IMR-90 (cell line): ENCODE data around the gene C21orf58. TPM values are rescaled to one million over a fixed set of nuclear protein-coding genes. Genes with fewer than 3 reads are reported as not detected.

Source experiments
- ATAC-seq: fragments of 200-7000 bp; cut with Tn5 transposase; 2 replicates; pipeline ENCODE4 v1.9.1; 2020; ENCODE audit warnings: low read depth, mild to moderate bottlenecking, moderate library complexity
- BruUV-seq: library from RNA; stranded (reverse); fragments of 400-500 nt; replicated peaks from 2 replicates; lab custom pipeline; 2021; lab: Mats Ljungman, UMichigan
- CTCF ChIA-PET: fragments of 300-600 bp; formaldehyde crosslinking; extraction: SDS; loops from one replicate; lab custom pipeline; 2021; ENCODE audit warnings: antibody characterized with exemption; lab: Yijun Ruan, JAX
- POLR2A ChIA-PET: fragments of 300-600 bp; sonication (Branson Sonifier 250); formaldehyde crosslinking; loops from one replicate; lab custom pipeline; 2022; ENCODE audit warnings: antibody characterized with exemption; ENCODE audit not compliant: unreplicated experiment; lab: Charles Lee
- DNase-seq: peaks from one replicate; pipeline ENCODE4 v3.0.0; 2013
- H2AFZ ChIP-seq: replicated peaks from 2 replicates; pipeline ENCODE3; 2013; ENCODE audit warnings: low read length, mild to moderate bottlenecking; ENCODE audit not compliant: poor library complexity
- H2AK5ac ChIP-seq: 2 replicates; pipeline ENCODE4 v1.6.1; 2013; ENCODE audit warnings: low read depth, low read length, inconsistent platforms
- H2AK9ac ChIP-seq: replicated peaks from 2 replicates; pipeline ENCODE3; 2013; ENCODE audit warnings: mild to moderate bottlenecking, low read depth, low read length, moderate library complexity; ENCODE audit not compliant: poor library complexity
- H2BK120ac ChIP-seq: 2 replicates; pipeline ENCODE4 v1.6.1; 2013; ENCODE audit warnings: low read depth, low read length, inconsistent platforms
- H2BK15ac ChIP-seq: 3 replicates; pipeline ENCODE4 v1.6.1; 2013; ENCODE audit warnings: low read depth, low read length, inconsistent platforms
- H2BK20ac ChIP-seq: 2 replicates; pipeline ENCODE4 v1.6.1; 2013; ENCODE audit warnings: low read depth, mild to moderate bottlenecking, inconsistent platforms, low read length, moderate library complexity
- H2BK5ac ChIP-seq: 2 replicates; pipeline ENCODE4 v1.6.1; 2013; ENCODE audit warnings: mild to moderate bottlenecking, low read depth, low read length, inconsistent platforms; ENCODE audit not compliant: poor library complexity, severe bottlenecking
- H3K14ac ChIP-seq: replicated peaks from 2 replicates; pipeline ENCODE4 v1.6.1; 2013; ENCODE audit warnings: low read depth, low read length, inconsistent platforms
- H3K18ac ChIP-seq: 2 replicates; pipeline ENCODE4 v1.6.1; 2013; ENCODE audit warnings: low read depth, low read length, control low read depth
- H3K23ac ChIP-seq: 2 replicates; pipeline ENCODE4 v1.6.1; 2013; ENCODE audit warnings: low read depth, low read length, inconsistent platforms
- H3K27ac ChIP-seq: 2 replicates; pipeline ENCODE4 v1.5.1; 2013; ENCODE audit warnings: mild to moderate bottlenecking, control low read depth, low read length; ENCODE audit not compliant: insufficient read depth
- H3K27me3 ChIP-seq: 2 replicates; pipeline ENCODE4 v1.6.1; 2013; ENCODE audit warnings: low read length; ENCODE audit not compliant: control insufficient read depth, insufficient read depth
- H3K36me3 ChIP-seq: 2 replicates; pipeline ENCODE4 v1.6.1; 2013; ENCODE audit warnings: low read length, mixed read lengths; ENCODE audit not compliant: control insufficient read depth, insufficient read depth
- H3K4ac ChIP-seq: 2 replicates; pipeline ENCODE4 v1.6.1; 2013; ENCODE audit warnings: low read depth, low read length, inconsistent platforms
- H3K4me1 ChIP-seq: 2 replicates; pipeline ENCODE4 v1.6.1; 2013; ENCODE audit warnings: low read length, mixed read lengths; ENCODE audit not compliant: control insufficient read depth, insufficient read depth
- H3K4me2 ChIP-seq: 2 replicates; pipeline ENCODE4 v1.6.1; 2013; ENCODE audit warnings: low read depth, mild to moderate bottlenecking, control low read depth, low read length, moderate library complexity
- H3K4me3 ChIP-seq: 2 replicates; pipeline ENCODE4 v1.5.1; 2013; ENCODE audit warnings: low read depth, mild to moderate bottlenecking, control low read depth, low read length, moderate library complexity; ENCODE audit not compliant: insufficient read depth
- H3K56ac ChIP-seq: 2 replicates; pipeline ENCODE4 v1.6.1; 2013; ENCODE audit warnings: low read length, inconsistent platforms; ENCODE audit not compliant: insufficient read depth; ENCODE audit errors: extremely low read depth
- H3K79me1 ChIP-seq, 2 experiments: 2 replicates each; pipeline ENCODE4 v1.6.1; 2013; ENCODE audit warnings: low read length in 2 of 2, inconsistent platforms in 1 of 2, low read depth in 1 of 2
- H3K9ac ChIP-seq: 2 replicates; pipeline ENCODE4 v1.6.1; 2013; ENCODE audit warnings: low read depth, low read length, control low read depth
- H3K9me1 ChIP-seq: 2 replicates; pipeline ENCODE4 v1.6.1; 2013; ENCODE audit warnings: low read length, inconsistent platforms; ENCODE audit not compliant: insufficient read depth
- H3K9me3 ChIP-seq: 2 replicates; pipeline ENCODE4 v1.6.1; 2013; ENCODE audit warnings: low read length; ENCODE audit not compliant: control insufficient read depth, insufficient read depth
- H4K20me1 ChIP-seq: 2 replicates; pipeline ENCODE4 v1.6.1; 2013; ENCODE audit warnings: low read length, inconsistent platforms; ENCODE audit not compliant: insufficient read depth
- H4K5ac ChIP-seq: 2 replicates; pipeline ENCODE4 v1.6.1; 2013; ENCODE audit warnings: mild to moderate bottlenecking, low read depth, low read length, control low read depth
- H4K8ac ChIP-seq, 2 experiments: 2 replicates each; pipeline ENCODE4 v1.6.1; 2013; ENCODE audit warnings: low read depth in 2 of 2, low read length in 2 of 2, control low read depth in 1 of 2, inconsistent platforms in 1 of 2
- H4K91ac ChIP-seq: 2 replicates; pipeline ENCODE4 v1.6.1; 2013; ENCODE audit warnings: low read depth, low read length, inconsistent platforms; ENCODE audit not compliant: insufficient read depth
- BHLHE40 ChIP-seq: fragments of 150-350 bp; IDR thresholded peaks from 2 replicates; pipeline ENCODE4 v1.6.1; 2016; ENCODE audit warnings: mild to moderate bottlenecking, low read depth, low read length
- CEBPB ChIP-seq: IDR thresholded peaks from 2 replicates; pipeline ENCODE4 v1.6.1; 2012; ENCODE audit warnings: low read depth, low read length, improper control_type of control experiment
- CHD1 ChIP-seq: IDR thresholded peaks from 2 replicates; pipeline ENCODE4 v1.6.1; 2012; ENCODE audit warnings: low read depth, low read length, improper control_type of control experiment
- FOS ChIP-seq: fragments of 150-350 bp; IDR thresholded peaks from 2 replicates; pipeline ENCODE4 v1.6.1; 2016; ENCODE audit warnings: low read depth, low read length
- MAFK ChIP-seq: IDR thresholded peaks from 2 replicates; pipeline ENCODE4 v1.6.1; 2012; ENCODE audit warnings: low read depth, low read length, improper control_type of control experiment
- MAZ ChIP-seq: IDR thresholded peaks from 2 replicates; pipeline ENCODE4 v1.6.1; 2012; ENCODE audit warnings: low read depth, mild to moderate bottlenecking, low read length, improper control_type of control experiment, moderate library complexity, borderline replicate concordance
- MXI1 ChIP-seq: IDR thresholded peaks from 2 replicates; pipeline ENCODE4 v1.6.1; 2012; ENCODE audit warnings: low read depth, mild to moderate bottlenecking, low read length, moderate library complexity, borderline replicate concordance
- NFE2L2 ChIP-seq: fragments of 150-350 bp; IDR thresholded peaks from 2 replicates; pipeline ENCODE4 v1.6.1; 2016; ENCODE audit warnings: low read depth, mild to moderate bottlenecking, low read length
- POLR2A ChIP-seq: IDR thresholded peaks from 2 replicates; pipeline ENCODE4 v1.6.1; 2012; ENCODE audit warnings: mild to moderate bottlenecking, low read depth, low read length
- RAD21 ChIP-seq: IDR thresholded peaks from 2 replicates; pipeline ENCODE4 v1.6.1; 2012; ENCODE audit warnings: low read length, improper control_type of control experiment
- RCOR1 ChIP-seq: IDR thresholded peaks from 2 replicates; pipeline ENCODE4 v1.6.1; 2012; ENCODE audit warnings: mild to moderate bottlenecking, low read length, improper control_type of control experiment; ENCODE audit not compliant: insufficient replicate concordance
- RFX5 ChIP-seq: IDR thresholded peaks from 2 replicates; pipeline ENCODE4 v1.8.0; 2012; ENCODE audit warnings: low read depth, mild to moderate bottlenecking, low read length, moderate library complexity
- SMC3 ChIP-seq: fragments of 150-350 bp; IDR thresholded peaks from 2 replicates; pipeline ENCODE4 v1.6.1; 2016; ENCODE audit warnings: low read depth, mild to moderate bottlenecking, antibody characterized with exemption, low read length, moderate library complexity
- WGBS, 2 experiments: methylation state at CpG; one replicate each; pipeline versions ENCODE4 v1.1.5 to v1.1.7; 2013; ENCODE audit warnings: missing lambda C conversion rate in 2 of 2; ENCODE audit not compliant: insufficient read length in 1 of 2; ENCODE audit errors: extremely low coverage in 2 of 2; 5-methylcytosine and 5-hydroxymethylcytosine counted together
- dilution Hi-C: fragments of 300-500 bp; cut with HindIII; formaldehyde crosslinking; loops from one replicate; pipeline ENCODE4 v1.14.3; 2018; ENCODE audit warnings: low sequenced_read_pairs; ENCODE audit not compliant: unreplicated experiment
- in situ Hi-C: fragments of 300-500 bp; cut with MboI; formaldehyde crosslinking; loops from 3 replicates; pipeline ENCODE4 v1.14.3; 2019; ENCODE audit warnings: low sequenced_read_pairs, inconsistent platforms, mixed read lengths
- intact Hi-C: fragments of 100-400 bp; cut with micrococcal nuclease; formaldehyde crosslinking; loops from 2 replicates; pipeline ENCODE4 v1.10.0; 2022
- polyA plus RNA-seq, 3 experiments: library from polyadenylated mRNA; depleted of rRNA; stranded (reverse); fragments of >200 nt; gene quantifications; 2 replicates each; pipeline ENCODE4 v1.2.3, GENCODE V29; 2012; ENCODE audit warnings: low replicate concordance in 1 of 3
- total RNA-seq: library from RNA; depleted of rRNA; stranded (reverse); fragments of >200 nt; gene quantifications from 2 replicates; pipeline ENCODE4 v1.2.3, GENCODE V29; 2012
- TF ChIP-seq, protein P1 (sequence below): conservative IDR thresholded peaks from 2 replicates; pipeline ENCODE4 v1.5.1; 2012; ENCODE audit warnings: mild to moderate bottlenecking, low read depth, low read length, improper control_type of control experiment
- TF ChIP-seq, protein P2 (sequence below): fragments of 150-350 bp; IDR thresholded peaks from 2 replicates; pipeline ENCODE4 v1.6.1; 2017; ENCODE audit warnings: mild to moderate bottlenecking, antibody characterized with exemption, low read length, low read depth
- TF ChIP-seq, protein P3 (sequence below): fragments of 150-350 bp; IDR thresholded peaks from 2 replicates; pipeline ENCODE4 v1.6.1; 2016; ENCODE audit warnings: low read depth, mild to moderate bottlenecking, low read length, moderate library complexity, borderline replicate concordance

C21orf58 gene
- total and polyA plus RNA-seq, 2 of the 4 experiments (the other 2 are of a cell fraction) = 2.7 to 6.2 TPM

DNA sequence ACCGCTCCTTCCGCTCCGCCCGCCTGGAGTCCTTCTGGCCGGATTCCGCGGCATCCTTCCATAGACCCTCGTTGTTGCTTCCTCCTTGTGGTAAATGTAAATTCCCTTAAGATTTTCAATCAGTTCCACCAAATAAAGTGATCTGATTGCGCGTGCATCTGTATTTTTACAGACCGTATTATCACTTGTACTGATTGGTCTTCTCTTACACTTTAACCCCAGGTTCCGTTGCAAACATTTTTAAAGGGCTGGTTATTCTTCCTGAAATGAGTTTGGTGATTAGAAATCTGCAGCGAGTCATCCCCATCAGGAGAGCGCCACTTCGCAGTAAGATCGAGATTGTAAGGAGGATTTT, 37.0 kb downstream of the C21orf58 start:
- no peak for TF ChIP-seq POLR2A
- TF ChIP-seq CHD1 = no peak
- TF ChIP-seq MAZ = no peak
- TF ChIP-seq RCOR1 = no peak
- no peak for TF ChIP-seq RAD21
- TF ChIP-seq RFX5 = no peak
- TF ChIP-seq, protein P1, sequence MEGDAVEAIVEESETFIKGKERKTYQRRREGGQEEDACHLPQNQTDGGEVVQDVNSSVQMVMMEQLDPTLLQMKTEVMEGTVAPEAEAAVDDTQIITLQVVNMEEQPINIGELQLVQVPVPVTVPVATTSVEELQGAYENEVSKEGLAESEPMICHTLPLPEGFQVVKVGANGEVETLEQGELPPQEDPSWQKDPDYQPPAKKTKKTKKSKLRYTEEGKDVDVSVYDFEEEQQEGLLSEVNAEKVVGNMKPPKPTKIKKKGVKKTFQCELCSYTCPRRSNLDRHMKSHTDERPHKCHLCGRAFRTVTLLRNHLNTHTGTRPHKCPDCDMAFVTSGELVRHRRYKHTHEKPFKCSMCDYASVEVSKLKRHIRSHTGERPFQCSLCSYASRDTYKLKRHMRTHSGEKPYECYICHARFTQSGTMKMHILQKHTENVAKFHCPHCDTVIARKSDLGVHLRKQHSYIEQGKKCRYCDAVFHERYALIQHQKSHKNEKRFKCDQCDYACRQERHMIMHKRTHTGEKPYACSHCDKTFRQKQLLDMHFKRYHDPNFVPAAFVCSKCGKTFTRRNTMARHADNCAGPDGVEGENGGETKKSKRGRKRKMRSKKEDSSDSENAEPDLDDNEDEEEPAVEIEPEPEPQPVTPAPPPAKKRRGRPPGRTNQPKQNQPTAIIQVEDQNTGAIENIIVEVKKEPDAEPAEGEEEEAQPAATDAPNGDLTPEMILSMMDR = no peak
- TF ChIP-seq CEBPB = no peak
- no peak for TF ChIP-seq NFE2L2
- TF ChIP-seq MXI1 = no peak
- no peak for TF ChIP-seq FOS
- TF ChIP-seq, protein P2, sequence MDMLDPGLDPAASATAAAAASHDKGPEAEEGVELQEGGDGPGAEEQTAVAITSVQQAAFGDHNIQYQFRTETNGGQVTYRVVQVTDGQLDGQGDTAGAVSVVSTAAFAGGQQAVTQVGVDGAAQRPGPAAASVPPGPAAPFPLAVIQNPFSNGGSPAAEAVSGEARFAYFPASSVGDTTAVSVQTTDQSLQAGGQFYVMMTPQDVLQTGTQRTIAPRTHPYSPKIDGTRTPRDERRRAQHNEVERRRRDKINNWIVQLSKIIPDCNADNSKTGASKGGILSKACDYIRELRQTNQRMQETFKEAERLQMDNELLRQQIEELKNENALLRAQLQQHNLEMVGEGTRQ = no peak
- TF ChIP-seq, protein P3, sequence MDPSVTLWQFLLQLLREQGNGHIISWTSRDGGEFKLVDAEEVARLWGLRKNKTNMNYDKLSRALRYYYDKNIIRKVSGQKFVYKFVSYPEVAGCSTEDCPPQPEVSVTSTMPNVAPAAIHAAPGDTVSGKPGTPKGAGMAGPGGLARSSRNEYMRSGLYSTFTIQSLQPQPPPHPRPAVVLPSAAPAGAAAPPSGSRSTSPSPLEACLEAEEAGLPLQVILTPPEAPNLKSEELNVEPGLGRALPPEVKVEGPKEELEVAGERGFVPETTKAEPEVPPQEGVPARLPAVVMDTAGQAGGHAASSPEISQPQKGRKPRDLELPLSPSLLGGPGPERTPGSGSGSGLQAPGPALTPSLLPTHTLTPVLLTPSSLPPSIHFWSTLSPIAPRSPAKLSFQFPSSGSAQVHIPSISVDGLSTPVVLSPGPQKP = no peak
- TF ChIP-seq MAFK = no peak
- TF ChIP-seq SMC3 = no peak
- TF ChIP-seq BHLHE40 = no peak
- Histone ChIP-seq H4K91ac (0 out of 2 replicates have a peak overlapping the region, but pooled peaks have one; percentile 26), H3K4ac (peak overlapping the region; percentile 64), H2BK20ac (no peak overlapping the region), H3K27ac (peak overlapping the region; percentile 95), H2BK15ac (no peak overlapping the region), H2AK9ac (no peak overlapping the region), H2AK5ac (peak overlapping the region; percentile 7; the same call in 1 of the 2 replicates), H3K14ac (peak overlapping the region; percentile 93), H4K8ac (peak overlapping the region; percentile 46 to 67), H4K5ac (peak overlapping the region; percentile 82), H3K79me1 (peaks cover 18 to 56% of the 10 kb centered on the region in 2 experiments), H3K4me1 (peaks cover 12% of the 10 kb centered on the region), H3K9ac (peak overlapping the region; percentile 92), H3K4me2 (peak overlapping the region; percentile 96), H3K27me3 (no peaks in the 10 kb centered on the region), H2AFZ (peak overlapping the region; percentile 91), H3K9me3 (no peaks in the 10 kb centered on the region), H4K20me1 (peaks cover 4% of the 10 kb centered on the region; the same call in 1 of the 2 replicates), H3K23ac (peak overlapping the region; percentile 53), H3K9me1 (peaks cover 12% of the 10 kb centered on the region), H3K4me3 (peak overlapping the region; percentile 69), H2BK5ac (peak overlapping the region; percentile 87), H2BK120ac (no peak overlapping the region; the same call in 1 of the 2 replicates), H3K36me3 (peaks cover 19% of the 10 kb centered on the region), H3K56ac (peak overlapping the region; percentile 89), H3K18ac (peak overlapping the region; percentile 48; the same call in 1 of the 2 replicates)
- POLR2A ChIA-PET = no interaction called here
- DNase-seq (peak; percentile 66), ATAC-seq (no peak)
- CTCF ChIA-PET = no interaction called here
- dilution Hi-C loops = no loop called here
- no CpG with 5 or more reads among the region's 16 CpGs for WGBS, 2 experiments
- in situ Hi-C loops = no loop called here
- intact Hi-C loops = loop anchor here (1.0 to 5.0 kb wide), 2 partner anchors 36 to 314 kb away; no protein-coding TSS in a partner anchor
- BruUV-seq = no TSS peak
